ENCODE measurements around the gene UGT2B7.

DNA sequence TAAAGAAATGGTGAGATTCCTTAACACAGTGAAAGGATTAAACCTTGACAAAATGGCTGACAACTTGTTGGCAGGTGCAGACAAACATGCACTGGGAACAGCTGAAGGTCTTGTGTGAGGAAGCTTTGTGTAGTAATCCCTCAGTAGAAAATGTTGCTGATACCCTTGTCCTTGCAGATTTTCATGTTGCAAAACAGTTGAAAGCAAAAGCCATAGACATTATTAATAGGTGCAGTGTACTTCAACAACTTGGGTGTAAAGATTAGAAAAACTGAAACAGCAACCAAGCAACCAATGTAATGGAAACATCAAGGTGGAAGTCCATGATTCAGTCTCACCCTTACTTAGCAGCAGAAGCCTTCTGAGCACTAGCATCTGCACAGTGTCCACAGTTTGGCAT, 29.8 kb downstream of the UGT2B7 start:
- TF ChIP-seq, protein P1, sequence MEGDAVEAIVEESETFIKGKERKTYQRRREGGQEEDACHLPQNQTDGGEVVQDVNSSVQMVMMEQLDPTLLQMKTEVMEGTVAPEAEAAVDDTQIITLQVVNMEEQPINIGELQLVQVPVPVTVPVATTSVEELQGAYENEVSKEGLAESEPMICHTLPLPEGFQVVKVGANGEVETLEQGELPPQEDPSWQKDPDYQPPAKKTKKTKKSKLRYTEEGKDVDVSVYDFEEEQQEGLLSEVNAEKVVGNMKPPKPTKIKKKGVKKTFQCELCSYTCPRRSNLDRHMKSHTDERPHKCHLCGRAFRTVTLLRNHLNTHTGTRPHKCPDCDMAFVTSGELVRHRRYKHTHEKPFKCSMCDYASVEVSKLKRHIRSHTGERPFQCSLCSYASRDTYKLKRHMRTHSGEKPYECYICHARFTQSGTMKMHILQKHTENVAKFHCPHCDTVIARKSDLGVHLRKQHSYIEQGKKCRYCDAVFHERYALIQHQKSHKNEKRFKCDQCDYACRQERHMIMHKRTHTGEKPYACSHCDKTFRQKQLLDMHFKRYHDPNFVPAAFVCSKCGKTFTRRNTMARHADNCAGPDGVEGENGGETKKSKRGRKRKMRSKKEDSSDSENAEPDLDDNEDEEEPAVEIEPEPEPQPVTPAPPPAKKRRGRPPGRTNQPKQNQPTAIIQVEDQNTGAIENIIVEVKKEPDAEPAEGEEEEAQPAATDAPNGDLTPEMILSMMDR (IDR thresholded peaks at IDR 0.05): no peak
- no peak for TF ChIP-seq POLR2A (IDR thresholded peaks at IDR 0.05)
